ENCODE measurements around the gene GLI2. TPM values are rescaled to one million over a fixed set of nuclear protein-coding genes. Genes with fewer than 3 reads are reported as not detected.

Gene GLI2
- total and polyA plus RNA-seq, 5 donors = 0.86 to 4.8 (median 4.1) TPM

GRCh38 chr2:120747281-120747680 is 11.6 kb downstream of the GLI2 start:
- intact Hi-C loops (cut with DNase I) = no loop called here
- no peak overlapping the region for H3K4me3 ChIP-seq (ENCODE audit: low read length)
- peak in 1 of 3 donors; percentile 27 for DNase-seq
- ATAC-seq = no peak
- H3K27me3 ChIP-seq (ENCODE audit: control insufficient read depth, insufficient read depth) = no peaks in the 10 kb centered on the region
- H3K4me1 ChIP-seq (ENCODE audit: control insufficient read depth, insufficient read depth, low read length) = no peaks in the 10 kb centered on the region
- no peak overlapping the region for H3K27ac ChIP-seq (ENCODE audit: low read length)
- 96% methylated on average over 2 of the region's 2 CpGs for WGBS
- no peaks in the 10 kb centered on the region for H3K9me3 ChIP-seq (ENCODE audit: control insufficient read depth, low read length)

GRCh38 chr2:120747706-120748105 is 12.0 kb downstream of the GLI2 start:
- no peaks in the 10 kb centered on the region for H3K4me1 ChIP-seq (ENCODE audit: control insufficient read depth, insufficient read depth, low read length)
- no peaks in the 10 kb centered on the region for H3K27me3 ChIP-seq (ENCODE audit: control insufficient read depth, insufficient read depth)
- WGBS = 94% methylated on average over 7 of the region's 7 CpGs
- DNase-seq (no peak), ATAC-seq (no peak)
- H3K4me3 ChIP-seq (ENCODE audit: low read length) = no peak overlapping the region
- H3K9me3 ChIP-seq (ENCODE audit: control insufficient read depth, low read length) = no peaks in the 10 kb centered on the region
- intact Hi-C loops (cut with DNase I) = no loop called here
- H3K27ac ChIP-seq (ENCODE audit: low read length) = no peak overlapping the region

GRCh38 chr2:120748310-120748709 is 12.6 kb downstream of the GLI2 start:
- no peaks in the 10 kb centered on the region for H3K9me3 ChIP-seq (ENCODE audit: control insufficient read depth, low read length)
- WGBS = 86% methylated on average over 3 of the region's 3 CpGs
- H3K4me3 ChIP-seq (ENCODE audit: low read length) = no peak overlapping the region
- ATAC-seq (no peak), DNase-seq (no peak)
- no peaks in the 10 kb centered on the region for H3K27me3 ChIP-seq (ENCODE audit: control insufficient read depth, insufficient read depth)
- H3K4me1 ChIP-seq (ENCODE audit: control insufficient read depth, insufficient read depth, low read length) = no peaks in the 10 kb centered on the region
- intact Hi-C loops (cut with DNase I) = no loop called here
- H3K27ac ChIP-seq (ENCODE audit: low read length) = no peak overlapping the region

GRCh38 chr2:120748741-120749140 is 13.1 kb downstream of the GLI2 start:
- Histone ChIP-seq H3K27me3 (ENCODE audit: control insufficient read depth, insufficient read depth) (no peaks in the 10 kb centered on the region), H3K9me3 (ENCODE audit: control insufficient read depth, low read length) (no peaks in the 10 kb centered on the region), H3K4me1 (ENCODE audit: control insufficient read depth, insufficient read depth, low read length) (no peaks in the 10 kb centered on the region), H3K27ac (ENCODE audit: low read length) (no peak overlapping the region), H3K4me3 (ENCODE audit: low read length) (no peak overlapping the region)
- DNase-seq (no peak), ATAC-seq (no peak)
- intact Hi-C loops (cut with DNase I) = no loop called here

GRCh38 chr2:120749506-120750431 is 14.1 kb downstream of the GLI2 start:
- Histone ChIP-seq H3K4me1 (ENCODE audit: control insufficient read depth, insufficient read depth, low read length) (no peaks in the 10 kb centered on the region), H3K27ac (ENCODE audit: low read length) (no peak overlapping the region), H3K9me3 (ENCODE audit: control insufficient read depth, low read length) (no peaks in the 10 kb centered on the region), H3K27me3 (ENCODE audit: control insufficient read depth, insufficient read depth) (no peaks in the 10 kb centered on the region), H3K4me3 (ENCODE audit: low read length) (no peak overlapping the region)
- whole genome bisulfite sequencing = 51% methylated on average over 11 of the region's 11 CpGs
- DNase-seq (peak in 1 of 3 donors; percentile 44), ATAC-seq (peak in 1 of 2 donors; percentile 70)
- intact Hi-C loops (cut with DNase I) = no loop called here

- WGBS = 79% methylated on average over 13 of the region's 13 CpGs
- ATAC-seq (peak in 1 of 2 donors; percentile 31), DNase-seq (no peak)
- Histone ChIP-seq H3K27me3 (ENCODE audit: control insufficient read depth, insufficient read depth) (no peaks in the 10 kb centered on the region), H3K9me3 (ENCODE audit: control insufficient read depth, low read length) (no peaks in the 10 kb centered on the region), H3K4me3 (ENCODE audit: low read length) (no peak overlapping the region), H3K4me1 (ENCODE audit: control insufficient read depth, insufficient read depth, low read length) (no peaks in the 10 kb centered on the region), H3K27ac (ENCODE audit: low read length) (no peak overlapping the region)
- intact Hi-C loops (cut with DNase I) = no loop called here
Measured at GRCh38 chr2:120750488-120751210, 15.0 kb downstream of the GLI2 start.

GRCh38 chr2:120751553-120751952 is 15.9 kb downstream of the GLI2 start:
- Histone ChIP-seq H3K27ac (ENCODE audit: low read length) (no peak overlapping the region), H3K4me3 (ENCODE audit: low read length) (no peak overlapping the region), H3K4me1 (ENCODE audit: control insufficient read depth, insufficient read depth, low read length) (no peaks in the 10 kb centered on the region), H3K27me3 (ENCODE audit: control insufficient read depth, insufficient read depth) (no peaks in the 10 kb centered on the region), H3K9me3 (ENCODE audit: control insufficient read depth, low read length) (no peaks in the 10 kb centered on the region)
- DNase-seq (no peak), ATAC-seq (no peak)
- intact Hi-C loops (cut with DNase I) = no loop called here
- WGBS = 75% methylated on average over 1 of the region's 1 CpG

- no peak overlapping the region for H3K27ac ChIP-seq (ENCODE audit: low read length)
- intact Hi-C loops (cut with DNase I) = no loop called here
- H3K4me3 ChIP-seq (ENCODE audit: low read length) = no peak overlapping the region
- DNase-seq (no peak), ATAC-seq (no peak)
- H3K4me1 ChIP-seq (ENCODE audit: control insufficient read depth, insufficient read depth, low read length) = no peaks in the 10 kb centered on the region
- no peaks in the 10 kb centered on the region for H3K27me3 ChIP-seq (ENCODE audit: control insufficient read depth, insufficient read depth)
- H3K9me3 ChIP-seq (ENCODE audit: control insufficient read depth, low read length) = no peaks in the 10 kb centered on the region
- WGBS = 64% methylated on average over 14 of the region's 14 CpGs
Measured at GRCh38 chr2:120754067-120754960, 18.6 kb downstream of the GLI2 start.

GRCh38 chr2:120758181-120759144 is 22.8 kb downstream of the GLI2 start:
- DNase-seq (peak; percentile 81 to 90 (median 89)), ATAC-seq (peak; percentile 94 to 95)
- H3K27ac ChIP-seq (ENCODE audit: low read length) = peak overlapping the region; percentile 46
- no peak overlapping the region for H3K4me3 ChIP-seq (ENCODE audit: low read length)
- H3K4me1 ChIP-seq (ENCODE audit: control insufficient read depth, insufficient read depth, low read length) = peaks cover 2% of the 10 kb centered on the region
- H3K27me3 ChIP-seq (ENCODE audit: control insufficient read depth, insufficient read depth) = no peaks in the 10 kb centered on the region
- intact Hi-C loops (cut with DNase I) = no loop called here
- WGBS = 54% methylated on average over 16 of the region's 16 CpGs
- no peaks in the 10 kb centered on the region for H3K9me3 ChIP-seq (ENCODE audit: control insufficient read depth, low read length)
